Measurements from ENCODE around the gene CAMK2B. TPM values are rescaled to one million over a fixed set of nuclear protein-coding genes. Genes with fewer than 3 reads are reported as not detected.
A peak's percentile ranks its signal among the peaks of the same experiment; 100 is the strongest.

The CAMK2B gene
- total RNA-seq, 1 experiment from 2014 or later: 0.34 TPM

DNA sequence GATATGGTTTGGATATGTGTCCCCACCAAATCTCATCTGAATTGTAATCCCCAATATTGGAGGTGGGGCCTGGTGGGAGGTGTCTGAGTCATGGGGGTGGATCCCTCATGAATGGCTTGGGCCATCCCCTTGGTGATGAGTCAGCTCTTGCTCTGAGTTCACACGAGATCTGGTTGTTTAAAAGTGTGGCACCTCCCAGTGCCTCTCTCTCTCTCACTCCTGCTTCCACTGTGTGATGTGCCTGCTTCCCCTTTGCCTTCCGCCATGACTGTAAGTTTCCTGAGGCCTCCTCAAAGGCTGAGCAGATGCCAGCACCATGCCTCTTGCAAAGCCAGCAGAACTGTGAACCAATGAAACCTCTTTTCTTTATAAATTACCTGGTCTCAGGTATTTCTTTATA is 131.3 kb downstream of the CAMK2B start:
- DNase-seq (ENCODE audit: low read depth, low spot score) (no peak), ATAC-seq (peak; percentile 54; the same call in 1 of the 2 replicates)
- Histone ChIP-seq H3K4me3 (replicated peaks in 1 of 2; ENCODE audit: low read depth in 1 of 2, low read length in 2 of 2) (no peak overlapping the region), H3K9me3 (ENCODE audit: control insufficient read depth in 1 of 2, insufficient read depth in 1 of 2, low read depth in 1 of 2, low read length in 2 of 2) (no peaks in the 10 kb centered on the region), H3K27me3 (ENCODE audit: insufficient read depth, low read length) (no peaks in the 10 kb centered on the region), H3K4me2 (ENCODE audit: low read length) (peak overlapping the region; percentile 14; the same call in 1 of the 2 replicates), H3K9me2 (ENCODE audit: insufficient read depth) (no peaks in the 10 kb centered on the region), H2AFZ (ENCODE audit: low read depth, low read length, poor library complexity, severe bottlenecking) (no peak overlapping the region), H3K79me2 (ENCODE audit: insufficient read depth, low read length) (no peaks in the 10 kb centered on the region), H4K20me1 (ENCODE audit: insufficient read depth) (no peaks in the 10 kb centered on the region), H3K4me1 (ENCODE audit: control insufficient read depth in 1 of 2, insufficient read depth in 2 of 2, low read length in 2 of 2) (peaks cover 0 to 16% of the 10 kb centered on the region in 2 experiments; a peak in 1 of 4 replicates), H3K27ac (ENCODE audit: low read depth, low read length) (no peak overlapping the region), H3K36me3 (ENCODE audit: control insufficient read depth in 1 of 2, insufficient read depth in 2 of 2, low read length in 2 of 2) (no peaks in the 10 kb centered on the region), H3K9ac (ENCODE audit: low read length) (no peak overlapping the region)
- RAD21 ChIA-PET (ENCODE audit: low non-redundant PET in 1 of 2, low total read pairs in 2 of 2, uncharacterized antibody in 2 of 2, unreplicated experiment in 2 of 2): no interaction called here
- intact Hi-C loops (cut with micrococcal nuclease): no loop called here
- CTCF ChIA-PET: no interaction called here
- no peak for TF ChIP-seq POLR2AphosphoS5 (IDR thresholded peaks at IDR 0.05; ENCODE audit: low read depth, low read length)
- no peak for TF ChIP-seq ELF1 (IDR thresholded peaks at IDR 0.05; ENCODE audit: borderline replicate concordance, low read depth)
- TF ChIP-seq, protein P1, sequence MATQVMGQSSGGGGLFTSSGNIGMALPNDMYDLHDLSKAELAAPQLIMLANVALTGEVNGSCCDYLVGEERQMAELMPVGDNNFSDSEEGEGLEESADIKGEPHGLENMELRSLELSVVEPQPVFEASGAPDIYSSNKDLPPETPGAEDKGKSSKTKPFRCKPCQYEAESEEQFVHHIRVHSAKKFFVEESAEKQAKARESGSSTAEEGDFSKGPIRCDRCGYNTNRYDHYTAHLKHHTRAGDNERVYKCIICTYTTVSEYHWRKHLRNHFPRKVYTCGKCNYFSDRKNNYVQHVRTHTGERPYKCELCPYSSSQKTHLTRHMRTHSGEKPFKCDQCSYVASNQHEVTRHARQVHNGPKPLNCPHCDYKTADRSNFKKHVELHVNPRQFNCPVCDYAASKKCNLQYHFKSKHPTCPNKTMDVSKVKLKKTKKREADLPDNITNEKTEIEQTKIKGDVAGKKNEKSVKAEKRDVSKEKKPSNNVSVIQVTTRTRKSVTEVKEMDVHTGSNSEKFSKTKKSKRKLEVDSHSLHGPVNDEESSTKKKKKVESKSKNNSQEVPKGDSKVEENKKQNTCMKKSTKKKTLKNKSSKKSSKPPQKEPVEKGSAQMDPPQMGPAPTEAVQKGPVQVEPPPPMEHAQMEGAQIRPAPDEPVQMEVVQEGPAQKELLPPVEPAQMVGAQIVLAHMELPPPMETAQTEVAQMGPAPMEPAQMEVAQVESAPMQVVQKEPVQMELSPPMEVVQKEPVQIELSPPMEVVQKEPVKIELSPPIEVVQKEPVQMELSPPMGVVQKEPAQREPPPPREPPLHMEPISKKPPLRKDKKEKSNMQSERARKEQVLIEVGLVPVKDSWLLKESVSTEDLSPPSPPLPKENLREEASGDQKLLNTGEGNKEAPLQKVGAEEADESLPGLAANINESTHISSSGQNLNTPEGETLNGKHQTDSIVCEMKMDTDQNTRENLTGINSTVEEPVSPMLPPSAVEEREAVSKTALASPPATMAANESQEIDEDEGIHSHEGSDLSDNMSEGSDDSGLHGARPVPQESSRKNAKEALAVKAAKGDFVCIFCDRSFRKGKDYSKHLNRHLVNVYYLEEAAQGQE (IDR thresholded peaks at IDR 0.05; ENCODE audit: low read depth): no peak
- TF ChIP-seq RAD21 (IDR thresholded peaks at IDR 0.05; ENCODE audit: low read depth): no peak
- TF ChIP-seq ZFX (IDR thresholded peaks at IDR 0.05): no peak
- TF ChIP-seq SRF (IDR thresholded peaks at IDR 0.05; ENCODE audit: low read depth): no peak
- no peak for TF ChIP-seq EGR1 (IDR thresholded peaks at IDR 0.05; ENCODE audit: low read depth)
- TF ChIP-seq ZNF274 (IDR thresholded peaks at IDR 0.05; ENCODE audit: low read depth, low read length): no peak
- TF ChIP-seq, protein P2, sequence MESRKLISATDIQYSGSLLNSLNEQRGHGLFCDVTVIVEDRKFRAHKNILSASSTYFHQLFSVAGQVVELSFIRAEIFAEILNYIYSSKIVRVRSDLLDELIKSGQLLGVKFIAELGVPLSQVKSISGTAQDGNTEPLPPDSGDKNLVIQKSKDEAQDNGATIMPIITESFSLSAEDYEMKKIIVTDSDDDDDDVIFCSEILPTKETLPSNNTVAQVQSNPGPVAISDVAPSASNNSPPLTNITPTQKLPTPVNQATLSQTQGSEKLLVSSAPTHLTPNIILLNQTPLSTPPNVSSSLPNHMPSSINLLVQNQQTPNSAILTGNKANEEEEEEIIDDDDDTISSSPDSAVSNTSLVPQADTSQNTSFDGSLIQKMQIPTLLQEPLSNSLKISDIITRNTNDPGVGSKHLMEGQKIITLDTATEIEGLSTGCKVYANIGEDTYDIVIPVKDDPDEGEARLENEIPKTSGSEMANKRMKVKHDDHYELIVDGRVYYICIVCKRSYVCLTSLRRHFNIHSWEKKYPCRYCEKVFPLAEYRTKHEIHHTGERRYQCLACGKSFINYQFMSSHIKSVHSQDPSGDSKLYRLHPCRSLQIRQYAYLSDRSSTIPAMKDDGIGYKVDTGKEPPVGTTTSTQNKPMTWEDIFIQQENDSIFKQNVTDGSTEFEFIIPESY (IDR thresholded peaks at IDR 0.05; ENCODE audit: extremely low read depth, insufficient replicate concordance, low read length): no peak
- TF ChIP-seq, protein P3, sequence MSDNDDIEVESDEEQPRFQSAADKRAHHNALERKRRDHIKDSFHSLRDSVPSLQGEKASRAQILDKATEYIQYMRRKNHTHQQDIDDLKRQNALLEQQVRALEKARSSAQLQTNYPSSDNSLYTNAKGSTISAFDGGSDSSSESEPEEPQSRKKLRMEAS (IDR thresholded peaks at IDR 0.05): no peak
- TF ChIP-seq, protein P4, sequence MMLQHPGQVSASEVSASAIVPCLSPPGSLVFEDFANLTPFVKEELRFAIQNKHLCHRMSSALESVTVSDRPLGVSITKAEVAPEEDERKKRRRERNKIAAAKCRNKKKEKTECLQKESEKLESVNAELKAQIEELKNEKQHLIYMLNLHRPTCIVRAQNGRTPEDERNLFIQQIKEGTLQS (IDR thresholded peaks at IDR 0.05): no peak
- no peak for TF ChIP-seq CEBPB (IDR thresholded peaks at IDR 0.05; ENCODE audit: low read depth)
- TF ChIP-seq JUND (IDR thresholded peaks at IDR 0.05): no peak
- no peak for TF ChIP-seq TCF7L2 (IDR thresholded peaks at IDR 0.05; ENCODE audit: borderline replicate concordance, extremely low read depth, insufficient read depth, insufficient read length)
- TF ChIP-seq EZH2phosphoT487 (IDR thresholded peaks at IDR 0.05; ENCODE audit: borderline replicate concordance): no peak
- no peak for TF ChIP-seq FOSL1 (IDR thresholded peaks at IDR 0.05; ENCODE audit: low read depth)
- no peak for TF ChIP-seq YY1 (IDR thresholded peaks at IDR 0.05; ENCODE audit: extremely low read depth, insufficient replicate concordance, low read depth, low read length)
- POLR2A ChIA-PET: no interaction called here
- no TSS peak for BruUV-seq (replicated peaks)
